ENCODE results near the gene TBR1.

Gene TBR1

GRCh38 chr2:161426922-161427663, 11.0 kb downstream of the TBR1 start:
- no peak for DNase-seq (ENCODE audit: low read depth in 1 of 2, low spot score in 1 of 2)

DNA sequence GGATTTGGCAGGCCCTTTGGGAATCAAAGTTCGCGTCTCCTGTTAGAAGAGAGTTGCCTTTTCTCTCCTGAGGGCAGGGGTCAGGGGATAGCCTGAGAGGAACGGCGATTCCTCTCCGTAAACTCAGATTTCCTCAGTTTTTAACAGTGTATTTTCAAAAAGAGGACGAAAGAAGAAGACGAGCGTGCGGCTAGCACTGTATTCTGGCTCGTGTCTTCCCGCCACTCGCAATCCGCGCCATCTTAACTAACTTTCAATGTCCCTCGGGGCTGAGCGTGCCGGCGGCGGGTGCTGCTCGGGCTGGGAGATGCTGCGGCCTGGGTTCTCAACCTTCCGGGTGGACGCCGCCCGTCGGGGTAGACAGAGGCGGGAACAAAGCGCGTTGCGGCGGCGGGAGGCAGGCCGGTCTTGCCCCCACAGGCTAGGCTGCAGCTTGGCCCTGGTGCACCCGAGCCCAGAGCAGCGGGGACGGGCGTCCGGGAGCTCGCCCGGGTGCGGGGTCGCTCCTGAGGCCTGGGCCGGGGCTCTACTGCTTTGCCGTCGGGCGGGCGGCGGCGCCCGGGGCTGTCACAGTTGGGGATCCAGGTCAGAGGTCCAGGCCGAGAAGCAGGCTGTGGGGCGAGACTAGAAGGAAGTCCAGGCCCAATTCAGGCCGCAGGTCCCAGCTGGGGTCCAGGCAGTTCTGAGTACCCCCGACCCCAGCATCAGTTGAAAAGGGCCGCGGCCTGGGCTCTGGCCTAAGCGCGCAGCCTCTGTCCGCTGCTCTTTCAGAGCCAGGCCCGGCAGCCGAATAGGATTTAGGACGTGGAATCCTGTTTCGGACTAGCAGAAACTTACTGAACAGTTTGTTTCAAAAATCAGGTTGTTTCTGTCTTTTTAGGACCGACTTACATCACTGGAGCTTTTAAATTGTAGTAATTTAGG, 11.8 kb downstream of the TBR1 start:
- no peak for DNase-seq (ENCODE audit: low read depth in 1 of 2, low spot score in 1 of 2)

DNA sequence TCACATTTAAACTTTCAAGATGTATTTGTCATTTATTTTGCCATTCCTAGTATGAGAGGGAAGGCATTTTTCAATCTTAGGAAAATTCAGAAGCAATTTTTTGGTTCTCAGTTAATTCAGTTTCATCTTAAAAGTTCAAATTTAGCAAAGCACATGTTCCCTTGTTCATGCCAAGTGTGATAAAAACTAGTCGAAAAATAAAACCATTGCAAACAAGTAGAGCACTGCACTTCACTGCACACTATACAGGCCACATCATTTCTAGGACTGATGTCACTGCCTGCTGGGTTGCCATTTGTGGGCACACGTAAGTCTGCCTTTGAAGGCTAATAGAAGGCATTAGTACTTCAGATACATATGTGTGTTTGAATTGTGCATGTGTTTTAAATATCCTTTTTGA, 14.3 kb downstream of the TBR1 start:
- no peak for DNase-seq (ENCODE audit: low read depth in 1 of 2, low spot score in 1 of 2)

GRCh38 chr2:161432107-161432506, 16.0 kb downstream of the TBR1 start:
- no peak for DNase-seq (ENCODE audit: low read depth in 1 of 2, low spot score in 1 of 2)

DNA sequence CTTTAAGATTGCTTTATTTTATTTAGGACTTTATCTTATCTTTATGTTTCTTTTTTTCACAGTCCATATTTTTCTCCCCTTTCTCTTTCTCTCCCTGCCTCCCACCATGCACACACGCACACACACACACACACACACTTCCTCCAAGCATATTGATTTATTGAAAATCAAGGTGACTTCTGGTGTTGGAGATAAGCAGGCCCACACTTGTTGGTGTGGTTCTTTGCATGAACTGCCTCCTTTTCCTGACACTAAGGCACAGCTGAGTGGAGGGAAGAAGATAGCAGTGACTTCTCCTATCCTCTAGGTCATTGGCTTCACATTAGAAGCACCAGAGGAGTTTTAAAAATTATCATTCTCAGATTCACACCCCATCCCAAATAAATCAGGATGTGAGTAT, 18.0 kb downstream of the TBR1 start:
- DNase-seq (ENCODE audit: low read depth in 1 of 2, low spot score in 1 of 2): no peak

DNA sequence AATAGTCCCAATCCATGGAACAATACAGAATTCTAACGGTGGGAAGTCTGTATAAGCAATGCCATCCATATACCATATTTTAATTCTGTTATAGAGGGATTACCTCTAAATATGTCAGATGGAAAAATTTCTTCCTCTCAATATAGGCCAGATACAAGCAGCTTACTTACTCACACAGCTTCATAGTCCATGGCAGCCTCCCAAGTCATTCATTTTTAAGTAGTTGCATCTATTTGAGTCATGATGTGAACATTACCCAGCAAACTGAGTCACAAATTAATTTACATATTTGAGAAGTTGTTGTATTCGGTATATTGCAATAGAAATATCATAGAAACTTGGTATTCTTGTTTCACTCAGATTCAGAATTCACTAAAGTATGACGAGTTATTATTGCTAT, 20.3 kb downstream of the TBR1 start:
- no peak for DNase-seq (ENCODE audit: low read depth in 1 of 2, low spot score in 1 of 2)

DNA sequence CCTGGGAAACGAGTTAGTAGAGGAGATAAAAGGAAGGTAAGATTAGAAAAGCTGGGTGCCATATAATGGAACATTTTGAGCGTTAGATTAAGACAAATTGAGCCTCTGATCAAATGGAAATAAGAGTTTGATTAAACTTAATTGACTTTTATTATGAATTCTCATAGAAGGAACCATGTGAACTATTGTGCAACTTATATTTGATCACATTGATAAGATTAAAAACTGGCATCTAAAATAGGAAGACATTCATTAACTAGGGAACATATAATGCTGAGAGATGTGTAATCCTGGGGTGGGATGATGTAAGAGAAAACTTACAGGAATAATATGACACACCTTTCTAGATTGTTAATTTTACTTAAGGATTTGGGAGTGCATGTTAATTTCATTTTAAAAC, 22.5 kb downstream of the TBR1 start:
- DNase-seq (ENCODE audit: low read depth in 1 of 2, low spot score in 1 of 2): no peak

- DNase-seq (ENCODE audit: low read depth in 1 of 2, low spot score in 1 of 2): no peak
Measured at GRCh38 chr2:161445097-161445496, 29.0 kb downstream of the TBR1 start.

GRCh38 chr2:161448431-161448830, 32.3 kb downstream of the TBR1 start:
- DNase-seq (ENCODE audit: low read depth in 1 of 2, low spot score in 1 of 2): no peak

DNA sequence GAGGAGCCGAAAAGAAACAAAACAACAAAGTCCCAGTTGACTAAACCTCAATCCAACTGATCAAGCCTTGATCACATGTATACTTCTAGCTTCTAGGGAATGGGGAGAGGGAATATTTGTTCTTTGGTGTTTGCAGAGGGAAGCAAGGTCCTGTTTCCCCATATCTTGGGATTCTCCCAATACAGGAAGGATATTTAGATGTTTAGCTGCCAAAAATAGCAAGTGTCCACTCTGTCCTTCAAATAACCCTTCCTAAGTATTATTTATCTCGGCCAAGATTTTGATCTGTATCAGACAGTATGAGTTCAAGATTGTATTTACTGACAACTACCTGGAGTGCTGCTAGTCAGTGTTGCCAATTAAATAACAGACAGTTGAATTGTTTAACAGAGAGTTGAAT, 55.5 kb downstream of the TBR1 start:
- no peak for DNase-seq (ENCODE audit: low read depth in 1 of 2, low spot score in 1 of 2)

DNA sequence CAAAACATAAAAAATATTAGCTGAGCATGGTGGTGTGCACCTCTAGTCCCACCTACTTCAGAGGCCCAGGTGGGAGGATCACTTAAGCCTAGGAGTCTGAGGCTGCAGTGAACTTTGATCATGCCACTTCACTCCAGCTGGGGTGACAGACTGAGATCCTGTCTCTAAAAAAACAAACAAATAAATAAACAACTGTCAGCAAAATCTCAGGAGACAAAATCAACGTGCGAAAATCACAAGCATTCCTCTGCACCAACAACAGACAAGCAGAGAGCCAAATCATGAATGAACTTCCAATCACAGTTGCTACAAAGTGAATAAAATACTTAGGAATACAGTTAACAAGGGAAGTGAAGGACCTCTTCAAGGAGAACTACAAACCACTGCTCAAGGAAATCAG, 58.8 kb downstream of the TBR1 start:
- no peak for DNase-seq (ENCODE audit: low read depth in 1 of 2, low spot score in 1 of 2)
